Hepatocyte (in vitro differentiated cells): ENCODE data around the gene PEA15.

Experiments
- EZH2 ChIP-seq: fragments of 200-600 bp; sonication (generic); IDR thresholded peaks from 2 replicates; pipeline ENCODE4 v1.6.1; 2016; ENCODE audit warnings: antibody characterized with exemption, mild to moderate bottlenecking, borderline replicate concordance
- EZH2phosphoT487 ChIP-seq: fragments of 200-600 bp; sonication (generic); IDR thresholded peaks from one replicate; pipeline ENCODE4 v1.6.1; 2018; ENCODE audit warnings: antibody characterized with exemption, mild to moderate bottlenecking, low read depth, moderate library complexity; ENCODE audit not compliant: unreplicated experiment, severe bottlenecking
- TF ChIP-seq, protein P1 (sequence below): fragments of 200-600 bp; sonication (generic); IDR thresholded peaks from 2 replicates; pipeline ENCODE4 v1.5.1; 2016; ENCODE audit warnings: antibody characterized with exemption, mild to moderate bottlenecking; ENCODE audit not compliant: poor library complexity

- TF ChIP-seq EZH2 = no peak
- TF ChIP-seq, protein P1, sequence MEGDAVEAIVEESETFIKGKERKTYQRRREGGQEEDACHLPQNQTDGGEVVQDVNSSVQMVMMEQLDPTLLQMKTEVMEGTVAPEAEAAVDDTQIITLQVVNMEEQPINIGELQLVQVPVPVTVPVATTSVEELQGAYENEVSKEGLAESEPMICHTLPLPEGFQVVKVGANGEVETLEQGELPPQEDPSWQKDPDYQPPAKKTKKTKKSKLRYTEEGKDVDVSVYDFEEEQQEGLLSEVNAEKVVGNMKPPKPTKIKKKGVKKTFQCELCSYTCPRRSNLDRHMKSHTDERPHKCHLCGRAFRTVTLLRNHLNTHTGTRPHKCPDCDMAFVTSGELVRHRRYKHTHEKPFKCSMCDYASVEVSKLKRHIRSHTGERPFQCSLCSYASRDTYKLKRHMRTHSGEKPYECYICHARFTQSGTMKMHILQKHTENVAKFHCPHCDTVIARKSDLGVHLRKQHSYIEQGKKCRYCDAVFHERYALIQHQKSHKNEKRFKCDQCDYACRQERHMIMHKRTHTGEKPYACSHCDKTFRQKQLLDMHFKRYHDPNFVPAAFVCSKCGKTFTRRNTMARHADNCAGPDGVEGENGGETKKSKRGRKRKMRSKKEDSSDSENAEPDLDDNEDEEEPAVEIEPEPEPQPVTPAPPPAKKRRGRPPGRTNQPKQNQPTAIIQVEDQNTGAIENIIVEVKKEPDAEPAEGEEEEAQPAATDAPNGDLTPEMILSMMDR = no peak
- no peak for TF ChIP-seq EZH2phosphoT487
Observed at GRCh38 chr1:160157174-160157573, 48.0 kb upstream of the PEA15 start.
